ENCODE results near the gene ZNF691.
"Not testable (repeated sequence)": the region's sequence is repeated elsewhere in the genome, so short reads cannot be mapped to it uniquely, and the experiment has no call there.

The ZNF691 gene

GRCh38 chr1:42861014-42861399 lies 14.6 kb downstream of the ZNF691 start:
- DNase-seq, result no peak

GRCh38 chr1:42866549-42866948 lies 20.1 kb downstream of the ZNF691 start:
- DNase-seq, result no peak

GRCh38 chr1:42868466-42868865 lies 22.1 kb downstream of the ZNF691 start:
- not testable (repeated sequence) for DNase-seq

DNA sequence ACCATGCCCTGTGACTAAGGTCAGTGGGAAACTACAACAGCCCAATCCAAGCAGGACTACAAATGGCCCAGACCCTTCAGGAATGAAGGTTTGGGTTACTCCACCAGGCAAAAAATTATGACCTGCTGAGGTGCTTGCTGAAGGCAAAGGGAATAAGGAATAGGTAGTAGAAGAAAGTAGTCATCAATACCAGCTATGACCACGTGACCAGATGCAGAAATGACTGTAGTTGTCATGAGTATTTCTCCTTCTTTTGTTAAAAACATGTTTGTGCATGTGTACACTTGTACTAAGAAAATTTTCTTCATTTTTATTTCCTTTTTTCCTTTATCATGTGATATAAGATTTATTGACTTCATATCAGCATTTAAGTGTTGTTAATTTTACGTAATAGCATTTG lies 22.8 kb downstream of the ZNF691 start:
- not testable (repeated sequence) for DNase-seq

GRCh38 chr1:42869751-42870150 lies 23.3 kb downstream of the ZNF691 start:
- DNase-seq, result not testable (repeated sequence)

DNA sequence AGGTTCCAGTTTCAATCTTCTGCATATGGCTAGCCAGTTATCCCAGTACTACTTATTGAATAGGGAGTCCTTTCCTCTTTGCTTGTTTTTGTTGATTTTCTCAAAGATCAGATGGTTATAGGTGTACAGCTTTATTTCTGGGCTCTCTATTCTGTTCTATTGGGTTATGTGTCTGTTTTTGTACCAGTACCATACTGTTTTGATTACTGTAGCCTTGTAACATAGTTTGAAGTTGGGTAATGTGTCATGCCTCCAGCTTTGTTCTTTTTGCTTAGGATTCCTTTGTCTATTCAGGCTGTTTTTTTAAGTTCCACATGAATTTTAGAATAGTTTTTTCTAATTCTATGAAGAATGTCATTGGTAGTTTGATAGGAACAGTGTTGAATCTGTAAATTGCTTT lies 26.7 kb downstream of the ZNF691 start:
- DNase-seq, result not testable (repeated sequence)

DNA sequence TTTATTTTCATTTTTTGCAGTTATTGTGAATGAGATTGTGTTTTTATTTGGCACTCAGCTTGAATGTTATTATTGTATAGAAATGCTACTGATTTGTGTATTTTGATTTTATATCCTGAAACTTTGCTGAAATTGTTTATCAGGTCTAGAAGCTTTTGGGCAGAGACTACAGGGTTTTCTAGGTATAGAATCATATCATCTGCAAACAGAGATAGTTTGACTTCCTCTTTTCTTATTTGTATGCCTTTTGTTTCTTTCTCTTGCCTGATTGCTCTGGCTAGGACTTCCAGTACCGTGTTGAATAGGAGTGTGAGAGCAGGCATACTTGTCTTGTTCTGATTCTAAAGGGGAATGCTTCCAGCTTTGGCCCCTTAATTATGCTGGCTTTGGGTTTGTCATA lies 27.3 kb downstream of the ZNF691 start:
- no peak for DNase-seq

DNA sequence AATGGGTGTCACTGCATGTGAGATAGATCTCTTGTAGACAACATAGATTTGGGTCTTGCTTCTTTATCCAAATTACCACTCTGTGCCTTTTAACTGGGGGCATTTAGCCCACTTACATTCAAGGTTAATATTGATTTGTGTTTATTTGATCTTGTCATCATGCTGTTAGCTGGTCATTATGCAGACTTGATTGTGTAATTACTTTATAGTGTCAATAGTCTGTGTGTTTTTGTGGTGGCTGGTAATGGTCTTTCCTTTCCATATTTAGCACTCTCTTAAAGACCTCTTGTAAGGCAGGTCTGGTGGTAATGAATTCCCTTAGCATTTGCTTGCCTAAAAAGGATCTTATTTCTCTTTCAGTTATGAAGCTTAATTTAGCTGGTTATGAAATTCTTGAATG lies 29.6 kb downstream of the ZNF691 start:
- no peak for DNase-seq

DNA sequence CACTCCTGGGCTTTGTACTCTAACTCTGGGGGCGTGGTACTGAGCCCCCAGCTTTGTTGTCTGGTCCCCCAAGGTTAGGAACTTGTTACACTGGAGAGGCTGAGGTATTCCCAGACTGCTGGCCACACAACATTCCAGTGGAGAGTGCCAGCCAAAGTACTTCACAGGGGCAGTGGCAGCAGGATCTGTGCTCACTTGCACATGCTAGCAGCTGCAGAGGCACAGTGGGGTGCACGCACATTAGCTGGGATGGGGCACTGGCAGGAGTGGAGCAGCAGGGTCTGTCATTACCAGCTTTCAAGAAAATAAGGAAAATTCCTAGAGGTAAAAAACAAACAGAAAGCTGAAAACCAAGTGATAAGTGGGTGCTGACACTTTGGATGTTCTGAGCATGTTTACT lies 31.0 kb downstream of the ZNF691 start:
- no peak for DNase-seq

GRCh38 chr1:42880384-42880783 lies 34.0 kb downstream of the ZNF691 start:
- no peak for DNase-seq

GRCh38 chr1:42886046-42886739 lies 39.8 kb downstream of the ZNF691 start:
- no peak for DNase-seq

- no peak for DNase-seq
Measured at GRCh38 chr1:42886800-42887199, 40.4 kb downstream of the ZNF691 start.

GRCh38 chr1:42887366-42887765 lies 41.0 kb downstream of the ZNF691 start:
- no peak for DNase-seq

GRCh38 chr1:42888013-42888633 lies 41.7 kb downstream of the ZNF691 start:
- DNase-seq, result no peak

- no peak for DNase-seq
Measured at GRCh38 chr1:42889264-42889663, 42.9 kb downstream of the ZNF691 start.

- DNase-seq, result no peak
Measured at GRCh38 chr1:42891465-42892138, 45.2 kb downstream of the ZNF691 start.

DNA sequence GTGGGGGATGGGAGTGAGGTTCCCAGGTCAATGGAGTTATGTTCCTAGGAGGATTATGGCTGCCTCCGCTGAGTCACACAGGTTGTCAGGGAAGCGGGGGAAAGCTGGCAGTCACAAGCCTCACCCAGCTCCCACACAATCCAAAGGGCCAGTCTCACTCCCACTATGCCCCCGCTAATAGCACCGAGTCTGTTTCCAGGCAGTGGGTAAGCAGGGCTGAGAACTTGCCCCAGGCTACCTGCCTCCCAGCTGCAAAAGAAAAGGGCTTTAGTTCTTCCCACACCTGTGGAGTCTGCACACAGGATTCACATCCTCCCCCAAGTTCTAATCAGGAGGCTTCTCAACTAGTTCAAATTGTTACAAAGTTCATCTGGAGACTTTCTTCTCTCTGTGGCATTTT lies 53.5 kb downstream of the ZNF691 start:
- DNase-seq, result not testable (repeated sequence)
